Sigmoid colon (tissue), 7 donors: Measurements from ENCODE around the gene CIZ1. TPM values are rescaled to one million over a fixed set of nuclear protein-coding genes. Genes with fewer than 3 reads are reported as not detected.
A peak's percentile ranks its signal among the peaks of the same experiment; 100 is the strongest.
"Not testable (repeated sequence)": the region's sequence is repeated elsewhere in the genome, so short reads cannot be mapped to it uniquely, and the experiment has no call there.

ENCODE experiments used
- DNase-seq: peaks from one replicate; pipeline ENCODE4 v3.0.0-alpha.2; 2019
- H3K27ac ChIP-seq, 4 donors: fragments of 200-600 bp; sonication (generic); one replicate each; pipeline ENCODE4 v1.5.1; 2016 to 2019; ENCODE audit warnings: mild to moderate bottlenecking in 1 of 4
- H3K27me3 ChIP-seq, 3 donors: fragments of 200-600 bp; sonication (generic); one replicate each; pipeline ENCODE4 v1.5.1; 2019; ENCODE audit warnings: mild to moderate bottlenecking in 1 of 3
- H3K36me3 ChIP-seq, 4 donors: fragments of 200-600 bp; sonication (generic); one replicate each; pipeline ENCODE4 v1.5.1; 2016 to 2019
- H3K4me1 ChIP-seq, 4 donors: fragments of 200-600 bp; sonication (generic); one replicate each; pipeline ENCODE4 v1.5.1; 2017 to 2019
- H3K4me3 ChIP-seq, 4 donors: fragments of 200-600 bp; sonication (generic); one replicate each; pipeline ENCODE4 v1.5.1; 2017 to 2019; ENCODE audit warnings: mild to moderate bottlenecking in 2 of 4, moderate library complexity in 1 of 4
- H3K9me3 ChIP-seq, 4 donors: fragments of 200-600 bp in 3 of 4; sonication (generic) in 3 of 4; one replicate each; pipeline versions ENCODE4 v1.5.1 to v1.6.1; 2013 to 2019
- EP300 ChIP-seq, 4 donors: sonication (generic); formaldehyde crosslinking; IDR thresholded peaks; one replicate each; pipeline ENCODE4 v1.6.1; 2017; ENCODE audit warnings: antibody characterized with exemption in 4 of 4
- POLR2A ChIP-seq, 2 donors: fragments of 450-650 bp; IDR thresholded peaks; one replicate each; pipeline ENCODE4 v1.6.1; 2016; ENCODE audit warnings: antibody characterized with exemption in 2 of 2, mild to moderate bottlenecking in 2 of 2, moderate library complexity in 2 of 2
- POLR2AphosphoS5 ChIP-seq, 4 donors: sonication (generic); formaldehyde crosslinking; IDR thresholded peaks; one replicate each; pipeline ENCODE4 v1.6.1; 2017; ENCODE audit warnings: antibody characterized with exemption in 4 of 4
- WGBS, 2 donors: extraction: QIAGEN DNeasy Blood & Tissue Kit; methylation state at CpG; one replicate each; pipeline ENCODE4 v1.1.7; 2013; 5-methylcytosine and 5-hydroxymethylcytosine counted together
- intact Hi-C: fragments of 100-400 bp; cut with DNase I; formaldehyde crosslinking; loops from one replicate; pipeline ENCODE4 v1.15.1; 2023
- polyA plus RNA-seq, 3 donors: library from polyadenylated mRNA; stranded (reverse); fragments of 200-250 nt; gene quantifications; one replicate each; pipeline ENCODE4 v1.2.3, GENCODE V29; 2013
- total RNA-seq, 4 donors: library from RNA; depleted of rRNA; stranded (reverse); fragments of >200 nt; gene quantifications; one replicate each; pipeline ENCODE4 v1.1.0, GENCODE V29; 2016
- TF ChIP-seq, protein P1 (sequence below), 4 experiments: fragments of 450-650 bp in 3 of 4; fragments of 200-600 bp in 1 of 4; IDR thresholded peaks; one replicate each; pipeline ENCODE4 v1.5.1; 2016 to 2019; ENCODE audit warnings: antibody characterized with exemption in 4 of 4, mild to moderate bottlenecking in 3 of 4, moderate library complexity in 2 of 4
- donor health status: healthy with polysubstance abuse.
- donor health status: Bipolar disorder and iron deficiency.
- donor health status: healthy.

CIZ1 gene
- total and polyA plus RNA-seq, 7 donors = 25.7 to 116 (median 60.2) TPM

DNA sequence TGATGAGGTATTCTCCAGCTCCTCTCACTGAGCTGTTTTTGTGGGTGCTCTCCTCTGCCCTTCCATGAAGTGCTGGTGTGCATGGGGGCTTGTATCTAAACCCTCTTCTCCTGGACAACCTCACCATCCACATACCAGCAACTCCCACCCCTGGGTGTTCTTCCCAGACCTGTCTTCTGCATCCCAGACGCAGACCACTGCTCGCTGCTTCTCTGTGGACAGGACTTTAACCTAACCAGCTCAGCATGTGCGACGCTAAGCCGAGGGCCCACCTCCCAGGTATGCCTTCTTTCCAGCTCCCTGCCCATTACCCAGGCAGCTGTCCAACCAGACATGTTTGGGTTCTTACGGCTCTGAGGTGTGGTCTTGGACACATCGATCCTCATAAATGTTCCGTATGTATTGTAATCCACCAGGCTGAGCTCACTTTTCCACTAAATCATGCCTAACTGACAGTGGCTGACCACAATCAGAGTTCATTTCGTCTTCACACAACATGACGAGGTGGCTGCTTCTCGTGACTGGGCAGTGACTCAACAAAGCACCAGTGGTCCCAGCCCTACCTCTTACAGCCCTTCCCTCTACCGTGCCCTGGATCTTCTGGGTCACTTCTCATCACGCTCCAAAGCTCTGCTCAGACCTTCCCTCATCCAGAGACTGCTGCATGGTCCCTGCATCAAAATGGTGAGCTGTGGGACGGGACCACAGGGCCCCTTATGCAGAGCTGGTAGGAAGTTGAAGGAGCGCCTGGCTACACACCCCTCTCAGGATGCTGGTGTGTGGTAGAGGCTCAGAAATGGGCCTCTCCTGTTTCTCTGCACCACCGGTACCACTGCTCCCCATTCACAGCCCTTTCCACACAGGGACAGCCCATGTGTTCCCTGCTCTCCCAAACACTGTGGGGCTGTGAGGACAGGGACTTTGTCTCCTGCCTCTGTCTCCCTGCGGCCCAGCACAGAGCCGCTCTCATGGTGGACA, 54.3 kb downstream of the CIZ1 start:
- no peaks in the 10 kb centered on the region for H3K27me3 ChIP-seq
- no peak for DNase-seq
- 89 to 91% methylated on average over 18 of the region's 18 CpGs for WGBS, 2 donors
- H3K27ac ChIP-seq = no peak overlapping the region
- TF ChIP-seq, protein P1, sequence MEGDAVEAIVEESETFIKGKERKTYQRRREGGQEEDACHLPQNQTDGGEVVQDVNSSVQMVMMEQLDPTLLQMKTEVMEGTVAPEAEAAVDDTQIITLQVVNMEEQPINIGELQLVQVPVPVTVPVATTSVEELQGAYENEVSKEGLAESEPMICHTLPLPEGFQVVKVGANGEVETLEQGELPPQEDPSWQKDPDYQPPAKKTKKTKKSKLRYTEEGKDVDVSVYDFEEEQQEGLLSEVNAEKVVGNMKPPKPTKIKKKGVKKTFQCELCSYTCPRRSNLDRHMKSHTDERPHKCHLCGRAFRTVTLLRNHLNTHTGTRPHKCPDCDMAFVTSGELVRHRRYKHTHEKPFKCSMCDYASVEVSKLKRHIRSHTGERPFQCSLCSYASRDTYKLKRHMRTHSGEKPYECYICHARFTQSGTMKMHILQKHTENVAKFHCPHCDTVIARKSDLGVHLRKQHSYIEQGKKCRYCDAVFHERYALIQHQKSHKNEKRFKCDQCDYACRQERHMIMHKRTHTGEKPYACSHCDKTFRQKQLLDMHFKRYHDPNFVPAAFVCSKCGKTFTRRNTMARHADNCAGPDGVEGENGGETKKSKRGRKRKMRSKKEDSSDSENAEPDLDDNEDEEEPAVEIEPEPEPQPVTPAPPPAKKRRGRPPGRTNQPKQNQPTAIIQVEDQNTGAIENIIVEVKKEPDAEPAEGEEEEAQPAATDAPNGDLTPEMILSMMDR (IDR thresholded peaks at IDR 0.05) = no peak
- TF ChIP-seq EP300 (IDR thresholded peaks at IDR 0.05) (no peak), POLR2AphosphoS5 (IDR thresholded peaks at IDR 0.05) (no peak), POLR2A (IDR thresholded peaks at IDR 0.05) (no peak)
- H3K36me3 ChIP-seq = no peaks in the 10 kb centered on the region
- intact Hi-C loops = no loop called here
- no peaks in the 10 kb centered on the region for H3K9me3 ChIP-seq
- no peak overlapping the region for H3K4me3 ChIP-seq
- no peaks in the 10 kb centered on the region for H3K4me1 ChIP-seq

- DNase-seq, H3K4me3 ChIP-seq, intact Hi-C loops, H3K9me3 ChIP-seq, H3K36me3 ChIP-seq, H3K27ac ChIP-seq, H3K4me1 ChIP-seq, H3K27me3 ChIP-seq: not testable (repeated sequence)
- 75 to 81% methylated on average over 8 of the region's 8 CpGs for WGBS, 2 donors
Observed at GRCh38 chr9:128135561-128135960, 55.8 kb downstream of the CIZ1 start.

GRCh38 chr9:128132139-128132538, 59.2 kb downstream of the CIZ1 start:
- H3K4me3 ChIP-seq, DNase-seq, intact Hi-C loops, H3K36me3 ChIP-seq, H3K9me3 ChIP-seq, H3K27ac ChIP-seq, H3K27me3 ChIP-seq: not testable (repeated sequence)
- 7 to 40% methylated on average over 8 of the region's 8 CpGs for WGBS, 2 donors
- peaks cover 0 to 14% (median 11%) of the 10 kb centered on the region in 4 donors for H3K4me1 ChIP-seq

DNA sequence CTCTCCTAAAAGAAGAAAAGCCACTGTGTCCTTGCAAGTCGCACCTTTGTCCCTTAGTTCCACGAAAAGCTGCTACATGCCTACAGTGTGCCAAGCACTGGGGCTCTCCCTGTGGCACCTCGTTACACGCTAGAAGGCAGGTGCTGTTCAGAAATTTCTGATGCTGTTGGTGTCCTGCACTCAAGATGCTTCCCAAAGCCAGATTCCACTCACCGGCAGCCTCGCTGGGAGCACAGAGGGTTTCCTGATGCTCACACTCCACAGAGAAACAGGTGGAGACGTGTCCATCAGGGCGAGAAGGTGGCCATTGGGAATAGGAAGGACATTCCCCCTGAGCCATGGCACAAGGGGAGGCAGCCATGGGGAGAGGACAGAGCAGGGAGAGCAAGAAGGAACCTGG, 60.0 kb downstream of the CIZ1 start:
- H3K4me1 ChIP-seq = peaks cover 0 to 22% (median 18%) of the 10 kb centered on the region in 4 donors
- DNase-seq, intact Hi-C loops, H3K27ac ChIP-seq, H3K9me3 ChIP-seq, H3K4me3 ChIP-seq, H3K36me3 ChIP-seq, H3K27me3 ChIP-seq: not testable (repeated sequence)
- WGBS, 2 donors = 91 to 92% methylated on average over 8 of the region's 8 CpGs

DNA sequence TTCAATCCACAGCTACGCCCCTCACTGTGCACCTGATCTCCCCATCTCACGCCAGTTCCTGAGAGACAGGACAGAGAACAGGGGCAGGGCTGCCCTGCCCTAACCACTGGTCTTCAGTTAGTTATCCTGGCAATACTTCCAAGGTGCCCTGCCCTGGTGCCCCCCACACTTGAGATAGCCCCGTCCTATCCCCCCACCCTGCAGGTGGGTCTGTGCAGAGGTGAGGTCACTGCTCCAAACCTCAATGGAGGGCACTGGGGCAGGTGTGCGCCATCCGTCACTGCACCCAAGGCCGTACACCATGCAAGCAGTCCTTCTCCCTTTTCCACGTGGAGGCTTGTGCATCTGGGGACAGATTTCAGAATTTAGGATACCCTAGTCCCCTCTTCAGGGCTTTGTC, 60.7 kb downstream of the CIZ1 start:
- intact Hi-C loops, H3K4me3 ChIP-seq, H3K36me3 ChIP-seq, H3K27me3 ChIP-seq, DNase-seq, H3K9me3 ChIP-seq, H3K27ac ChIP-seq: not testable (repeated sequence)
- peaks cover 0 to 29% (median 25%) of the 10 kb centered on the region in 4 donors for H3K4me1 ChIP-seq
- 65 to 77% methylated on average over 7 of the region's 7 CpGs for WGBS, 2 donors

DNA sequence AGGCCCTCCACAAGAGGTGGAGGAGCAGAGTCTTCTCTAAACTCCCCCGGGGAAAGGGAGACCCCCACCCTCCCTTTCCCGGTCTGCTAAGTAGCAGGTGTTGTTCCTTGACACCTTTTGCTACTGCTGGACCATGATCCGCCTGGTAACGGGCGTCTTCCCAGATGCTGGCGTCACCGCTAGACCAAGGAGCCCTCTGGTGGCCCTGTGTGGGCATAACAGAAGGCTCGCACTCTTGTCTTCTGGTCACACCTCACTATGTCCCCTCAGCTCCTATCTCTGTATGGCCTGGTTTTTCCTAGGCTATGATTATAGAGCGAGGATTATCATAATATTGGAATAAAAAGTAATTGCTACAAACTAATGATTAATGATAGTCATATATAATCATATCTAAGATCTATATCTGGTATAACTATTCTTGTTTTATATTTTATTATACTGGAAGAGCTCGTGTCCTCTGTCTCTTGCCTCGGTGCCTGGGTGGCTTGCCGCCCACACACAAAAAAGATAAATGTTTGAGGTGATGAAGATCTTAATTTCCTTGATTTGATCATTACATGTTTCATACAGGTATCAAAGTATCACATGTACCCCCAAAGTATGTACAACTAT, 61.3 kb downstream of the CIZ1 start:
- not testable (repeated sequence) for H3K4me3 ChIP-seq, H3K36me3 ChIP-seq, H3K27me3 ChIP-seq, H3K27ac ChIP-seq, H3K9me3 ChIP-seq
- WGBS, 2 donors = 26 to 31% methylated on average over 12 of the region's 12 CpGs
- H3K4me1 ChIP-seq = peaks cover 0 to 35% (median 31%) of the 10 kb centered on the region in 4 donors
- TF ChIP-seq, protein P1 (IDR thresholded peaks at IDR 0.05) = peak in 1 of 4 experiments; percentile 51
- intact Hi-C loops = loop anchor here (5.0 kb wide), 2 partner anchors 62 to 148 kb away; partner anchors contain the start of genes CIZ1 and EEIG1
- DNase-seq = peak; percentile 80
